SK-N-SH (cell line): ENCODE measurements around the gene PROSER3. TPM values are rescaled to one million over a fixed set of nuclear protein-coding genes. Genes with fewer than 3 reads are reported as not detected.

ENCODE experiments used
- CTCF ChIA-PET: fragments of 300-600, 350-600 bp; formaldehyde crosslinking; extraction: SDS; loops from one replicate; lab custom pipeline; 2021; lab: Yijun Ruan, JAX
- POLR2A ChIA-PET: fragments of 350-600 bp; sonication (Branson Sonifier 250); formaldehyde crosslinking; extraction: SDS; loops from one replicate; lab custom pipeline; 2020; ENCODE audit warnings: antibody characterized with exemption, inconsistent platforms; lab: Yijun Ruan, JAX
- DNase-seq: peaks from one replicate; pipeline ENCODE4 v3.0.0; 2012
- H2AFZ ChIP-seq: fragments of 200-600 bp; sonication (generic); 2 replicates; pipeline ENCODE4 v1.8.1; 2016; ENCODE audit warnings: antibody characterized with exemption, mild to moderate bottlenecking, low read depth
- H3F3A ChIP-seq: fragments of 200-600 bp; sonication (generic); replicated peaks from 2 replicates; pipeline ENCODE3; 2016; ENCODE audit warnings: antibody characterized with exemption, mild to moderate bottlenecking; ENCODE audit not compliant: insufficient read depth
- H3K27ac ChIP-seq, 2 experiments: fragments of 200-500 bp in 1 of 2; fragments of 200-600 bp in 1 of 2; sonication (Bioruptor generic) in 1 of 2; sonication (generic), shearing (Covaris generic) in 1 of 2; 2 replicates each; pipeline versions ENCODE4 v1.5.1 to v1.6.1; 2014 to 2016; ENCODE audit warnings: low read depth in 2 of 2, inconsistent platforms in 1 of 2, low read length in 1 of 2, mild to moderate bottlenecking in 1 of 2, mixed read lengths in 1 of 2
- H3K27me3 ChIP-seq: fragments of 200-600 bp; sonication (generic), shearing (Covaris generic); 2 replicates; pipeline ENCODE4 v1.6.1; 2016; ENCODE audit warnings: mixed run types; ENCODE audit not compliant: insufficient read depth
- H3K36me3 ChIP-seq, 2 experiments: fragments of 200-500 bp in 1 of 2; fragments of 200-600 bp in 1 of 2; sonication (Bioruptor generic) in 1 of 2; sonication (generic) in 1 of 2; replicated peaks in 1 of 2; 2 replicates each; pipeline versions ENCODE3 to v1.5.1; 2014 to 2016; ENCODE audit warnings: low read length in 1 of 2, mild to moderate bottlenecking in 1 of 2; ENCODE audit not compliant: insufficient read depth in 2 of 2, control insufficient read depth in 1 of 2
- H3K4me1 ChIP-seq, 2 experiments: fragments of 200-500 bp in 1 of 2; fragments of 200-600 bp in 1 of 2; sonication (Bioruptor generic) in 1 of 2; sonication (generic), shearing (Covaris generic) in 1 of 2; 2 replicates each; pipeline versions ENCODE4 v1.5.1 to v1.6.1; 2014 to 2016; ENCODE audit warnings: low read depth in 1 of 2, low read length in 1 of 2, mixed run types in 1 of 2; ENCODE audit not compliant: insufficient read depth in 2 of 2, control insufficient read depth in 1 of 2
- H3K4me2 ChIP-seq: fragments of 200-600 bp; sonication (generic), shearing (Covaris generic); 2 replicates; pipeline ENCODE4 v1.6.1; 2017; ENCODE audit warnings: mixed run types
- H3K4me3 ChIP-seq, 2 experiments: fragments of 200-500 bp in 1 of 2; fragments of 200-600 bp in 1 of 2; sonication (Bioruptor generic) in 1 of 2; sonication (generic), shearing (Covaris generic) in 1 of 2; 2 replicates each; pipeline versions ENCODE4 v1.5.1 to v1.8.1; 2014 to 2016; ENCODE audit warnings: low read depth in 2 of 2, inconsistent platforms in 1 of 2, low read length in 1 of 2, mild to moderate bottlenecking in 1 of 2, mixed read lengths in 1 of 2, moderate library complexity in 1 of 2
- H3K79me2 ChIP-seq: fragments of 200-600 bp; sonication (generic); 2 replicates; pipeline ENCODE4 v1.8.1; 2017; ENCODE audit warnings: mild to moderate bottlenecking; ENCODE audit not compliant: insufficient read depth
- H3K9ac ChIP-seq: fragments of 200-600 bp; sonication (generic); 2 replicates; pipeline ENCODE4 v1.6.1; 2017; ENCODE audit warnings: mixed run types
- H3K9me2 ChIP-seq: fragments of 200-600 bp; sonication (generic); 2 replicates; pipeline ENCODE4 v1.6.1; 2017; ENCODE audit warnings: mixed run types
- H3K9me3 ChIP-seq: fragments of 200-600 bp; sonication (generic); 2 replicates; pipeline ENCODE4 v1.6.1; 2017; ENCODE audit warnings: mixed run types, mild to moderate bottlenecking, moderate library complexity
- H4K20me1 ChIP-seq: fragments of 200-600 bp; sonication (generic); 2 replicates; pipeline ENCODE4 v1.6.1; 2017; ENCODE audit warnings: mild to moderate bottlenecking, mixed run types; ENCODE audit not compliant: insufficient read depth
- EZH2phosphoT487 ChIP-seq: fragments of 200-600 bp; sonication (generic); IDR thresholded peaks from 2 replicates; pipeline ENCODE4 v1.6.1; 2017; ENCODE audit warnings: low read depth, mixed run types, mild to moderate bottlenecking, antibody characterized with exemption, moderate library complexity, borderline replicate concordance
- FOSL2 ChIP-seq: IDR thresholded peaks from 2 replicates; pipeline ENCODE4 v1.4.0; 2012; ENCODE audit warnings: low read depth, mild to moderate bottlenecking, moderate library complexity, borderline replicate concordance
- FOXJ3 ChIP-seq: sonication (generic); formaldehyde crosslinking; IDR thresholded peaks from 2 replicates; pipeline ENCODE4 v1.5.1; 2020; ENCODE audit warnings: mild to moderate bottlenecking, missing genetic modification reagents
- GATA2 ChIP-seq: sonication (generic); formaldehyde crosslinking; IDR thresholded peaks from 2 replicates; pipeline ENCODE4 v1.5.0; 2020; ENCODE audit warnings: mild to moderate bottlenecking, missing genetic modification reagents
- MEF2A ChIP-seq: IDR thresholded peaks from 2 replicates; pipeline ENCODE4 v1.4.0; 2012; ENCODE audit warnings: low read depth, borderline replicate concordance
- NFIC ChIP-seq: IDR thresholded peaks from 2 replicates; pipeline ENCODE4 v1.4.0; 2012; ENCODE audit warnings: borderline replicate concordance
- NRF1 ChIP-seq: IDR thresholded peaks from 2 replicates; pipeline ENCODE4 v1.6.1; 2012; ENCODE audit warnings: low read depth, mild to moderate bottlenecking, low read length
- POLR2AphosphoS5 ChIP-seq: IDR thresholded peaks from 2 replicates; pipeline ENCODE4 v1.6.1; 2012; ENCODE audit warnings: low read depth, low read length
- RCOR1 ChIP-seq: fragments of 150-350 bp; IDR thresholded peaks from 2 replicates; pipeline ENCODE4 v1.6.1; 2017; ENCODE audit warnings: antibody characterized with exemption, low read length
- RFX5 ChIP-seq: IDR thresholded peaks from 2 replicates; pipeline ENCODE4 v1.6.1; 2012; ENCODE audit warnings: mild to moderate bottlenecking, improper control_type of control experiment, low read length
- SIN3A ChIP-seq: IDR thresholded peaks from 2 replicates; pipeline ENCODE4 v1.6.1; 2012; ENCODE audit warnings: low read depth, mild to moderate bottlenecking, low read length, moderate library complexity, borderline replicate concordance
- SMC3 ChIP-seq: IDR thresholded peaks from 2 replicates; pipeline ENCODE4 v1.6.1; 2012; ENCODE audit warnings: low read depth, low read length, improper control_type of control experiment
- TCF12 ChIP-seq: IDR thresholded peaks from 2 replicates; pipeline ENCODE4 v1.4.0; 2012
- YY1 ChIP-seq: IDR thresholded peaks from 2 replicates; pipeline ENCODE4 v1.4.0; 2012; ENCODE audit warnings: low read depth, mild to moderate bottlenecking
- WGBS: methylation state at CpG from one replicate; pipeline ENCODE4 v1.1.6; 2017; ENCODE audit warnings: low lambda C conversion rate; 5-methylcytosine and 5-hydroxymethylcytosine counted together
- polyA plus RNA-seq, 3 experiments: library from polyadenylated mRNA; depleted of rRNA; stranded (reverse); fragments of >200 nt; gene quantifications; 2 replicates each; pipeline ENCODE4 v1.2.3, GENCODE V29; 2012
- TF ChIP-seq, protein P1 (sequence below): IDR thresholded peaks from 2 replicates; pipeline ENCODE4 v1.4.0; 2012; ENCODE audit warnings: low read depth, borderline replicate concordance
- TF ChIP-seq, protein P2 (sequence below): fragments of 200-600 bp; sonication (generic); IDR thresholded peaks from 2 replicates; pipeline ENCODE4 v1.6.1; 2017; ENCODE audit warnings: antibody characterized with exemption, mild to moderate bottlenecking, moderate library complexity
- TF ChIP-seq, protein P3 (sequence below): fragments of 150-350 bp; IDR thresholded peaks from 2 replicates; pipeline ENCODE4 v1.6.1; 2016; ENCODE audit warnings: mild to moderate bottlenecking, low read depth, low read length

Gene PROSER3
- polyA plus RNA-seq, 1 of the 3 experiments (the other 2 are of a cell fraction) = 12.5 TPM

DNA sequence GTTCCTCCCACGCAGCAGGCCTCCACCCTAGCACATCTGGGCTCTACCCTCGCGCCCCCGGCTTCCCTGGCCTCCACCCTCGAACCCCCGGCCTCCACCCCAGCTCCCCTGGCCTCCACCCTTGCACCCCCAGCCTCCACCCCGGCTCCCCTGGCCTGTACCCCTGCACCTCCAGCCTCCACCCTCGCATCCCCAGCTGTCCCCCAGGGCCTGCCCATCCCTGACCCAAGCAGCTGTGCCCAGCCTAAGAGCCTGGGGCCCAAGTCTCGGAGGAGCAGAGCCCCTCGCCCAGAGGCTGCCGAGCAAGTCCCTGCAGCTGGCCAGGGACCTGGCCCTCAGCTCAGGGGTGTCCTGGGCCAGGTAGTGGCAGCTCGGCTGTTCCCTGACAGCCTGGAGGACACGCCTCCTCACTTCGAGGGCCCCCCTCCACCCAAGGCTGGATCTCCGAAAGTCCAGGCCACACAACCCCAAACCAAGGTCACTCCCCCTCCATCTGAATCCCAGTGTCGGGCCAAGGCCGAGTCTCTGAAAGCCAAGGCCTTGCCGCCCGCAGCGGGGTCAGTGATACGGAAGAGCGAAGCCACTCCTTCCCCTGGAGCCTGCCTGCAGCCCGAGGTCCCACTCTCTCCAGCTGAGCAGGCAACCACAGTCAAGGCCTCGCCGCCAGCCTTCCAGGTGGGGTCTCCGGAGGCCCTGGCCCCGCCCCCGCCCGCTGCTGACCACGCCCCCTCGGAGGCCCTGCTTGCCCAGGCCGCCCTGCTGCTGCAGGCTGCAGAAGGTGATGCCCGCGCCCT lies 9.5 kb downstream of the PROSER3 start:
- Histone ChIP-seq H3K79me2 (no peaks in the 10 kb centered on the region), H2AFZ (no peak overlapping the region), H3F3A (no peaks in the 10 kb centered on the region), H3K9me2 (no peaks in the 10 kb centered on the region), H3K9ac (no peak overlapping the region)
- CTCF ChIA-PET = interaction anchor here (1.2 kb wide), 1 partner anchor 88 kb away, joined by 3 read pairs; no protein-coding TSS in a partner anchor
- POLR2A ChIA-PET = interaction anchor here (0.8 kb wide), 1 partner anchor 10 kb away, joined by 3 read pairs; the partner anchor contains the start of gene HSPB6
- 96% methylated on average over 29 of the region's 34 CpGs for WGBS
- DNase-seq = peak; percentile 59
- TF ChIP-seq FOSL2 (no peak), RCOR1 (no peak), NFIC (no peak), YY1 (no peak), EZH2phosphoT487 (no peak)
- TF ChIP-seq, all 33 proteins: peak for 0
- Histone ChIP-seq H3K36me3 (peaks cover 5 to 9% of the 10 kb centered on the region in 2 experiments), H3K4me2 (no peak overlapping the region), H4K20me1 (no peaks in the 10 kb centered on the region), H3K9me3 (no peaks in the 10 kb centered on the region), H3K4me3 (no peak overlapping the region), H3K27me3 (no peaks in the 10 kb centered on the region), H3K27ac (no peak overlapping the region), H3K4me1 (no peaks in the 10 kb centered on the region)

DNA sequence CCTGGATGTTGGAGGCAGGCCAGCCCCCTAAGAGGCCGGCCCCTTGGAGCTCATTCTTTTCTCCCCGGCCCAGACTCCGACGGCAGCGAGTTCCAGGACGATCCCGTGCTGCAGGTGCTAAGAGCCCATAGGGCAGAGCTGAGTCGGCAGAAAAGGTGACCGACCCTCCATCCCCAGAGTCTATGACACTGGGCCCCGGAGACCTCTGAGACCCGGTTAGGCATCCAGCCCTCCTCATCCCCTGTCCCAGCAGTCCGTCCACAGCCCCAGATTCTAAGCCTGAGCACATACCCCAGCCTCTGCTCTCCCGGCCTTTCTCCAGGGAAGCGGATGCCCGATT lies 10.1 kb downstream of the PROSER3 start:
- Histone ChIP-seq H3K9ac (no peak overlapping the region), H3K9me2 (no peaks in the 10 kb centered on the region), H3K27me3 (no peaks in the 10 kb centered on the region), H3K79me2 (no peaks in the 10 kb centered on the region), H3K27ac (no peak overlapping the region), H3K36me3 (peaks cover 0 to 9% of the 10 kb centered on the region in 2 experiments), H3K9me3 (no peaks in the 10 kb centered on the region), H4K20me1 (no peaks in the 10 kb centered on the region), H2AFZ (no peak overlapping the region), H3K4me3 (no peak overlapping the region), H3K4me2 (no peak overlapping the region), H3F3A (peaks cover 1% of the 10 kb centered on the region), H3K4me1 (no peaks in the 10 kb centered on the region)
- 88% methylated on average over 14 of the region's 15 CpGs for WGBS
- no peak for DNase-seq
- ChIA-PET POLR2A (no interaction called here), CTCF (no interaction called here)
- no peak for TF ChIP-seq GATA2 (CRISPR knock-in tag)
- no peak for TF ChIP-seq POLR2AphosphoS5
- TF ChIP-seq SMC3 = no peak
- TF ChIP-seq, protein P1, sequence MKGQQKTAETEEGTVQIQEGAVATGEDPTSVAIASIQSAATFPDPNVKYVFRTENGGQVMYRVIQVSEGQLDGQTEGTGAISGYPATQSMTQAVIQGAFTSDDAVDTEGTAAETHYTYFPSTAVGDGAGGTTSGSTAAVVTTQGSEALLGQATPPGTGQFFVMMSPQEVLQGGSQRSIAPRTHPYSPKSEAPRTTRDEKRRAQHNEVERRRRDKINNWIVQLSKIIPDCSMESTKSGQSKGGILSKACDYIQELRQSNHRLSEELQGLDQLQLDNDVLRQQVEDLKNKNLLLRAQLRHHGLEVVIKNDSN = no peak
- TF ChIP-seq RCOR1 = no peak
- TF ChIP-seq RFX5 = no peak
- TF ChIP-seq, protein P2, sequence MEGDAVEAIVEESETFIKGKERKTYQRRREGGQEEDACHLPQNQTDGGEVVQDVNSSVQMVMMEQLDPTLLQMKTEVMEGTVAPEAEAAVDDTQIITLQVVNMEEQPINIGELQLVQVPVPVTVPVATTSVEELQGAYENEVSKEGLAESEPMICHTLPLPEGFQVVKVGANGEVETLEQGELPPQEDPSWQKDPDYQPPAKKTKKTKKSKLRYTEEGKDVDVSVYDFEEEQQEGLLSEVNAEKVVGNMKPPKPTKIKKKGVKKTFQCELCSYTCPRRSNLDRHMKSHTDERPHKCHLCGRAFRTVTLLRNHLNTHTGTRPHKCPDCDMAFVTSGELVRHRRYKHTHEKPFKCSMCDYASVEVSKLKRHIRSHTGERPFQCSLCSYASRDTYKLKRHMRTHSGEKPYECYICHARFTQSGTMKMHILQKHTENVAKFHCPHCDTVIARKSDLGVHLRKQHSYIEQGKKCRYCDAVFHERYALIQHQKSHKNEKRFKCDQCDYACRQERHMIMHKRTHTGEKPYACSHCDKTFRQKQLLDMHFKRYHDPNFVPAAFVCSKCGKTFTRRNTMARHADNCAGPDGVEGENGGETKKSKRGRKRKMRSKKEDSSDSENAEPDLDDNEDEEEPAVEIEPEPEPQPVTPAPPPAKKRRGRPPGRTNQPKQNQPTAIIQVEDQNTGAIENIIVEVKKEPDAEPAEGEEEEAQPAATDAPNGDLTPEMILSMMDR = no peak
- TF ChIP-seq SIN3A = no peak
- TF ChIP-seq, protein P3, sequence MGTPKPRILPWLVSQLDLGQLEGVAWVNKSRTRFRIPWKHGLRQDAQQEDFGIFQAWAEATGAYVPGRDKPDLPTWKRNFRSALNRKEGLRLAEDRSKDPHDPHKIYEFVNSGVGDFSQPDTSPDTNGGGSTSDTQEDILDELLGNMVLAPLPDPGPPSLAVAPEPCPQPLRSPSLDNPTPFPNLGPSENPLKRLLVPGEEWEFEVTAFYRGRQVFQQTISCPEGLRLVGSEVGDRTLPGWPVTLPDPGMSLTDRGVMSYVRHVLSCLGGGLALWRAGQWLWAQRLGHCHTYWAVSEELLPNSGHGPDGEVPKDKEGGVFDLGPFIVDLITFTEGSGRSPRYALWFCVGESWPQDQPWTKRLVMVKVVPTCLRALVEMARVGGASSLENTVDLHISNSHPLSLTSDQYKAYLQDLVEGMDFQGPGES = no peak
- no peak for TF ChIP-seq MEF2A
- no peak for TF ChIP-seq TCF12
- no peak for TF ChIP-seq NRF1
- no peak for TF ChIP-seq FOXJ3 (CRISPR knock-in tag)
